GM19351 (cell line): Measurements from ENCODE around the gene MCC.

Source experiments
- ATAC-seq: cut with Tn5 transposase; IDR thresholded peaks from one replicate; pipeline ENCODE4 v1.9.1; 2021; ENCODE audit warnings: mild to moderate bottlenecking, moderate library complexity; ENCODE audit not compliant: unreplicated experiment

MCC gene

DNA sequence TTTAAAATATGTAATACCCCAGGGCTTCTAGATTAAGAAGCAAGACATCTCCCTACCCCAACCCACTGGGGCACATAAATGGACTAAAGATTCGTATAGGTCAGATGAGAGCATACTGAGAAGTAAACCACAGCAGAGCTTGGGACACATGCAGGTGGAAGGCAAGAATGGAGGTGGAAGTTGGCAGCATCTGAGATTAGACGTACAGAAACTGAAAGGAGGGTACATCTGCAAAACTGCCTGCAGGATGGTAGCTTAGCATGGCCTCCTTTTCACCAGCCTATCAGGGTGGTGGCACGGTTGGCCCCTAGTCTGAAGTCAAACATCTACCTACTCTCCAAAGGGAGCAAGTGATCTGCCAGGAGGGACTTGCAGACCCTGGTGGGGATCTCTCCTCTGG, 235.2 kb downstream of the MCC start:
- no peak for ATAC-seq

DNA sequence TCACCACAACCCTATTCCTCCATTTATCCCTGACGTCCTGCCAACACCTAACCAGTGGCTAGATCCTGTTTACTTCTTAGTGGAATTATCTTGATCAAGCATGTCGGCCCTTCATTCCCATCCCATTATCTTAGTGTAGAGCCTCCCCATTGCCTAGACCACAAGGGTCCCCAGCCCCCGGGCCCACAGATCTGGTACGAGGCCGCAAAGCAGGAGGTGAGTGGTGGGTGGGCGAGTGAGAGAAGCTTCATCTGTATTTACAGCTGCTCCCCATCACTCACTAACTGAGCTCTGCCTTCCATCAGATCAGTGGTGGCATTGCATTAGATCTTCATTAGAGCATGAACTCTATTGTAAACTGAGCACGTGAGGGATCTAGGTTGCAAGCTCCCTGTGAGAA, 236.2 kb downstream of the MCC start:
- ATAC-seq, result no peak

- ATAC-seq, result no peak
These were observed 237.8 kb downstream of the MCC start for GRCh38 chr5:113250341-113250953.

DNA sequence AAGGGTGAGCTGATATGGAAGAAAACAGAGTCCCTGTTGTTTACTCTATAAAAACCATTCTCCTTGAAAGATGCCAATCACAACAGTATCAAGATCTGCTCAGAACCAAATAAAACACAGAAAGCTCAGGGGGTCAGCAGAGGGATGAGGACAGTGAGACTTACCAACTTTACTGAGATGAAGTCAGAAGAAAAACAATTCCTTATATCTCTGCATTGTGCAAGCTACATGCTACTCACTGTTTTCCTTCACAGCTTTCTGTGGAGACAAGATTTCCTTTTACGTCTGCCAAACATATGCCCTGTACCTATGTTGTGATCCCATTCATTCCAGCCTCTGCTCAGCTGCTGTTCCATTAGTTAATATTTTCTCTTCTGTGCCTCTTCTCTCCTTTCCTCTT, 239.0 kb downstream of the MCC start:
- ATAC-seq, result no peak

GRCh38 chr5:113246361-113246870, 241.8 kb downstream of the MCC start:
- no peak for ATAC-seq

DNA sequence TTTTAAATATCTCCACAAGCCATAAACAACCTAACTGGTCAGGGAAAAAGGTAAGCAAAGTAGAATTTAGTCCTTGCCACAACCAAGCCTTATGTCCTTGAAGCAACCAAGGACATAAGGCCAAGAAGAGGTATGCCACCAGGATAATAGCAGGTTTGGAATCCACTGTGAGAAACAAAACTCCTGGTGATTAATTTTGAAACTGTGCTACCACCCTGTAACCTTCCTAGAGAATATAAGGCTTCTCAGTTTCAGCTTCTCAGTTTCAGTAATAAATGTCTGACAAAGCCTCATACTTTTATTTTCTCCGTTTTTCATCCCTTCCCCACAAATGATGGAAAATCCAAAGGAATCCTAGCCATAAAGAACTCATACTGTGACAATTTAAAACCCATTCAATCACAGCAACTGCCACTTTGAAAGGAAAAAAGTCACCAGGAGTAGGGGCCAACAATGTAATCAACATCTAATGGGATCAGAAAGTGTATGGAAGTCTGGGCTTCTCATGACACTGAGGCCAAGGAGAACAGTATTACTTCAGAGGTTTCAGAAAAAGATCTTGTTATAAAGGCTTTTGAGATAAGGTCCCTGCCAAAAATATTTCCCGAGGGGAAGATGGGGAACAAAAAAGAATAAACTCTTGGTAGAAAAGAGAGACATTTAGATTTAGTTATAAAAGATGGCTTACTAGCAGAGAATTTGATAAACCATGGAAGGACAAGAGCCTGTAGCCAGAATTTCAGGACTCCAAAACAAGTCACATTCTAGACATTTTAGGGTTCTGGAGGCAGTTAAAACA, 242.6 kb downstream of the MCC start:
- ATAC-seq, result no peak

DNA sequence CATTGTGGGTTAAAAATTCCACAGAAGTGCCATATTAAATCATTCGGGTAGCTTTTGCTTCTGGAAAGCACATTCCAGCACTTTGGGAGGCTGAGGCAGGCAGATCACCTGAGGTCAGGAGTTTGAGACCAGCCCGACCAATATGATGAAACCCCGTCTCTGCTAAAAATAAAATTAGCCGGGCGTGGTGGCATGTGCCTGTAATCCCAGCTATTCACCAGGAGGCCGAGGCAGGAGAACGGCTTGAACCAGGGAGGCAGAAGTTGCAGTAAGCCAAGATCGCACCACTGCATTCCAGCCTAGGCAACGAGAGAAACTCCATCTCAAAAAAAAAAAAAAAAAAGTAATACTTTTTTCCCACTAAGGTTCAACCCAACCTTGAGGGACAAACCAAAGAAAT, 243.3 kb downstream of the MCC start:
- ATAC-seq, result no peak

- ATAC-seq, result no peak
These were observed 244.9 kb downstream of the MCC start for GRCh38 chr5:113243349-113243664.

DNA sequence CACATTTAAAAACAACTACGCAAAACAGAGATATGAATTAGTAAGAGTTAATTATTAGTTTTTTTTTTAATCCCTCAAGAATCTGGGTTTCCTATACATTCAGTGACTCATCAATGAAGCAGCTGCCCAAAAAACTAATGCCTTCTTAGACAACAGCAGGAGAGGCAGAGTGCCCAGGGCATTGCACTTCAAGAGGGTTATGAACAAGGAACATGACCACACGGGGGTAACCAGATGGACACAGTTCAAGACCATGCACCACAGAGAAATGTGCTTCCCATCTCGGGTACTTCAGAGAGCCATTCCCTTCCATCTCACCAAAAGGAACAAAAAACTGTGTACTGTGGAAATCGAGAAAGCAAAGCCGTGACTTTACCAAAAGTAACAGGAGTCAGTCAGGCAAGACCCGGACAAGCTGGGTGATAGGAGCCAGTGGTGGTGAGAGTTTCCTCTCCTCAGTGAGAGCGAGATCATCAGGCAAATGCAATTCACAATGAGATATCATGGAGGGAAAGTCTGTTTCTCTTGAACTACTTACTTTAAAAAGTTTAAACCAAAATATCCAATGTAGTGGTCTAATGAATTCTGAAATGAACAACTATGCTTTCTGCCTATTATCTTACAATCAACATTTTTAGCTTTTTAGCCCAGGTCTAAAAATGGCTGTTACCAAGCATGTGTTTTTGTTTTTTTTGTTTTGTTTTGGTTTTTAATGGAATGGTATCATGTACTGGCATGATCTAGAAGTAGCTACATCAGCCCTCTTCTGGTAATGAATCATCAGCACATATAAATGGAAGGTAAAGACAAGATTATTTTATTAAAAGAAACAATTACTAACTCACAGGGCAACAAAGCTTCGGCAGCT, 245.5 kb downstream of the MCC start:
- ATAC-seq, result no peak

GRCh38 chr5:113240951-113241726, 247.1 kb downstream of the MCC start:
- ATAC-seq, result peak; percentile 77

- no peak for ATAC-seq
These were observed 248.2 kb downstream of the MCC start for GRCh38 chr5:113240032-113240431.

- no peak for ATAC-seq
These were observed 250.4 kb downstream of the MCC start for GRCh38 chr5:113237893-113238292.

- no peak for ATAC-seq
These were observed 251.5 kb downstream of the MCC start for GRCh38 chr5:113236536-113237288.

GRCh38 chr5:113235884-113236283, 252.4 kb downstream of the MCC start:
- no peak for ATAC-seq

DNA sequence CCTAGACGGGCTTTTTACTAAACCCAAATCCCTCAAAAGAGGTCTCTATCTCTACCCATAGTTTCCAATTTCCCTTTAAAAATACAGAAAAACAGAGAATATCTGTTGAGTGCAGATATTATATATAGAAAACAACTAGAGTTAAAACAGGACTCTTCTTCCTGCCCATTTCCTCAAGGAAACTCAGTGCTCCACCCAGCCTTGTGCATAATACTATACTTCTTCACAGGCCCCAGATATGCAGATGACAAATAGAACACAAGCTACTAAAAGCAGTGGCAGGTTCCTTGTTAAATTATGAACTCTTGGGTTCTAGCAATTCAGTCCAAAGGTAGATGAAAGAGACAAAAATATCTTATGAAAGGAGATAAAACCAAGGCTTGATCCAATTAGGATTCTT, 253.7 kb downstream of the MCC start:
- no peak for ATAC-seq

DNA sequence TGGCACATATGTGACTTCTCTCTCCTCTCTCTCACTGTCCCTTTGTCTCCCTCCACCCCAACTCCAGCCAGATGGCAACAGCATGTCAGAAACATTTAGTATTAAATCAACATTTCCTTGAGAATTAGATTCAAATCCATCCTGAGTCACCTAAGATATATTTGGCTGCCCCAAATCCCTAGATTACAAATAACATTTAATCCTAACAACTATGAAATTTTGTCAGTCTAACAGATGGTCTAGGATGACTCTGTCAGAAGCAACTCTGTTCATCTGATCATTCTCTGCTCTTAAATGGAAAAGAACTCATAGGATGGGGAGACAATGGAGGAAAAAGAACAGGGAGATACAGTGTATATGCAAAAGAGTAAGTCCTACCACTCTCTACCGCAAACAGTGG, 254.6 kb downstream of the MCC start:
- no peak for ATAC-seq

DNA sequence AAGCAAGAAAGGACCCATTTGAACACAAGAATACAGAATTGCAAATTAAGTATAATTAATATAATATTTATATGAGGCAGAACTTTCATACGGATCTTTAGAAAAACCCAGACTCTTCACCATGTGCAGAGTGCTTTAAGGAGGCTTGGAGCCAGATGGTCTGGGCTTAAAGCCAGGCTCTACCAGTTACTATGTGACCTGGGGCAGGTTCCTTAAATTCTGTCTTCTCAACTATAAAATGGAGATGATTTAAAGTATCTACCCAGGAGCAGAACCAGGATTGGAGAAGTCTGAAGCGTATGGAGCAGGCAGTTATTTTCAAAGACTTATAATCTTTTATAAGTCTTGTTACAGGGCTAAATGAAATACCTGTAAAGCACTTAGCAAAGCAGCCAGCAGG, 255.6 kb downstream of the MCC start:
- ATAC-seq, result no peak

- no peak for ATAC-seq
These were observed 256.0 kb downstream of the MCC start for GRCh38 chr5:113232221-113232620.

- no peak for ATAC-seq
These were observed 256.6 kb downstream of the MCC start for GRCh38 chr5:113231653-113232000.
